ENCODE results near the gene CD300LF. TPM values are rescaled to one million over a fixed set of nuclear protein-coding genes. Genes with fewer than 3 reads are reported as not detected.

CD300LF gene
- not detected in 5 replicates for total RNA-seq (2022; extraction: Qiagen RNA extraction)

GRCh38 chr17:74712756-74713155 is at the start of gene CD300LF:
Gene CD300LF, minus strand, starts transcription at chr17:74712923. Its CDS starts 57 bp downstream, at chr17:74712866.

GRCh38 chr17:74748529-74749278 is 36.0 kb upstream of the CD300LF start, which contains the start of gene NHERF1:
Gene NHERF1, plus strand, starts transcription at chr17:74748628. Its CDS starts 219 bp downstream, at chr17:74748847.

GRCh38 chr17:74736513-74737298 is 24.0 kb upstream of the CD300LF start, which contains the start of gene RAB37:
Gene RAB37, plus strand, starts transcription at chr17:74737256. Its CDS starts 17 bp downstream, at chr17:74737273.

Other genes with a start within 250 kb of the CD300LF start
- gene CD300A, start 246.3 kb downstream of the CD300LF start, total RNA-seq (2022; extraction: Qiagen RNA extraction) = 0.05 to 0.08 TPM (median 0.07 TPM) in 4 of 5 replicates, not detected in the other
- gene CD300LB, start 181.4 kb downstream of the CD300LF start, total RNA-seq (2022; extraction: Qiagen RNA extraction) = 0.03 to 0.07 TPM (median 0.06 TPM) in 4 of 5 replicates, not detected in the other
- gene CD300C, start 166.8 kb downstream of the CD300LF start, total RNA-seq (2022; extraction: Qiagen RNA extraction) = 0.20 to 0.43 TPM (median 0.41 TPM) in 5 replicates
- 0.27 to 0.63 TPM (median 0.40 TPM) in 4 of 5 replicates, not detected in the other for gene CD300H, start 145.4 kb downstream of the CD300LF start, total RNA-seq (2022; extraction: Qiagen RNA extraction)
- gene CD300LD, start 120.6 kb downstream of the CD300LF start, total RNA-seq (2022; extraction: Qiagen RNA extraction) = not detected in 5 replicates
- not detected in 5 replicates for gene CD300E, start 89.2 kb downstream of the CD300LF start, total RNA-seq (2022; extraction: Qiagen RNA extraction)
- 0.84 to 1.7 TPM (median 1.2 TPM) in 5 replicates for gene RAB37, start 24.3 kb upstream of the CD300LF start, total RNA-seq (2022; extraction: Qiagen RNA extraction)
- gene NHERF1, start 35.7 kb upstream of the CD300LF start, total RNA-seq (2022; extraction: Qiagen RNA extraction) = 35.6 to 43.3 TPM (median 40.9 TPM) in 5 replicates
- gene NAT9, start 63.4 kb upstream of the CD300LF start, total RNA-seq (2022; extraction: Qiagen RNA extraction) = 47.3 to 59.2 TPM (median 52.9 TPM) in 5 replicates
- 0.15 to 0.30 TPM (median 0.18 TPM) in 5 replicates for gene GRIN2C, start 147.0 kb upstream of the CD300LF start, total RNA-seq (2022; extraction: Qiagen RNA extraction)
- gene FDXR, start 160.1 kb upstream of the CD300LF start, total RNA-seq (2022; extraction: Qiagen RNA extraction) = 52.1 to 74.4 TPM (median 60.4 TPM) in 5 replicates
- gene FADS6, start 180.7 kb upstream of the CD300LF start, total RNA-seq (2022; extraction: Qiagen RNA extraction) = 0.09 TPM in 1 of 5 replicates, not detected in the others
- gene USH1G, start 210.3 kb upstream of the CD300LF start, total RNA-seq (2022; extraction: Qiagen RNA extraction) = 0.02 to 0.14 TPM (median 0.09 TPM) in 5 replicates
- 0.06 to 0.12 TPM (median 0.08 TPM) in 5 replicates for gene OTOP2, start 211.3 kb upstream of the CD300LF start, total RNA-seq (2022; extraction: Qiagen RNA extraction)
- gene OTOP3, start 223.0 kb upstream of the CD300LF start, total RNA-seq (2022; extraction: Qiagen RNA extraction) = not detected in 5 replicates

All from A549 treated with Hydrocortisone at 1 μM for 4 hours (cell line).